ENCODE measurements around the gene ALG1L2.
"Not testable (repeated sequence)": the region's sequence is repeated elsewhere in the genome, so short reads cannot be mapped to it uniquely, and the experiment has no call there.

Gene ALG1L2

DNA sequence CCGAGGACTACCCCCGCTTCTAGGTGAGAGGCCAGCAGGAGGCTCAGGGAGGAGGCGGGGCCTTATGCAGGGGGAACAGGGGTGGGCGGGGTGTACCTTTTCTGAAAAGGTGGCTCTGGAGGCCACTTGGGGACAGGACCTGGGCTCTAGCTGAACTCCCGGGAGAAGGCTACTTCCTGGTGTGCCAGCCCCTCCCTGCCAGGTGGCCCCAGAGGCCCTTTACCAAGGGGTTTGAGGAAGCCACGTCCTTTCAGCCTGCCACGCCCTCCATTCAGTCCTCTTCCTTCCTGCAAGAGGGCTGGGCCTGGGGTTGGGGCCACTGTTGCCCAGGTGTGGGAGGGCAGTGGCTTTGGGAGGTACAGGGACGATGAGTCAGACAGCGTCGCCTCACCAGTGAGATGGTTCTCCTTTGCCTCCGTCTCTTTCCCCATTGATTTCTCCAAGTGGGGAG, 12.9 kb downstream of the ALG1L2 start:
- DNase-seq (ENCODE audit: low spot score) = not testable (repeated sequence)

DNA sequence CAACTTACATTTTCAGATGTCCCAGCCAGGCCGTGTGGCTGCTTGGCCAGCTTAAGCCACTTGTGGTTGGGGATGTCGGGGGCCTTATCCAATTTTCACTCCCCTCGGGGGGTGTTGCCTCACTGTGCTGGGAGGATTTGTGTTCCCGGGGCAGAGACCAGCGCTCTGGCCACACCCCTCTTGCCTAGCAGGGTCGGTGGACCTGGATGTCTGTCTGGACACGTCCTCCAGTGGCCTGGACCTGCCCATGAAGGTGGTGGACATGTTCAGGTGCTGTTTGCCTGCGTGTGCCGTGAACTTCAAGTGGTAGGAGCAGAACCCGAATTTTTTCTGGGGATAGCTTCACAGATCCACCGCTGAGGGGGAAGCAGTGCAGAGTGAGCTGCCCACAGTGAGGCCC, 14.2 kb downstream of the ALG1L2 start:
- DNase-seq (ENCODE audit: low spot score) = not testable (repeated sequence)

- DNase-seq (ENCODE audit: low spot score) = not testable (repeated sequence)
Measured at GRCh38 chr3:130097096-130097495, 15.5 kb downstream of the ALG1L2 start.

- not testable (repeated sequence) for DNase-seq (ENCODE audit: low spot score)
Measured at GRCh38 chr3:130097690-130098638, 16.3 kb downstream of the ALG1L2 start.

GRCh38 chr3:130098639-130099385, 17.2 kb downstream of the ALG1L2 start:
- not testable (repeated sequence) for DNase-seq (ENCODE audit: low spot score)

GRCh38 chr3:130102545-130102944, 20.9 kb downstream of the ALG1L2 start:
- DNase-seq (ENCODE audit: low spot score) = not testable (repeated sequence)

DNA sequence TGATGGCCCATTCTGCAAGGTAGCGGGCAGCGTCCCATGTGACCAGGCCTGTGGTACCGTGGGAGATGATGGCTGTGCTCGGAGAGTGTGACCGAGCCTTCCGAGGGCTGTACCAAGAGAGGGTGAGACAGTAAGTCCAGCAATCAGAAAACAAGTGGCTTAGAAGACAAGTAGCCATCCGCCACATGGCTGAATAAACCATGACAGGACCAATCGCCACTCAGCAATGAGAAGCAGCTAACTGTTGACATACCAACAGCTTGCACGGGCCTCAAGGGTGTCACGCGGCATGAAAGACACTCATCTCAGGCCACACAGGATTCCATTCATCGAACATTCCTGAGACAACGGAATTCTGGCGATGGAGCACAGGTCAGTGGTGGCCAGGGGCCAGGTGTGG, 22.6 kb downstream of the ALG1L2 start:
- not testable (repeated sequence) for DNase-seq (ENCODE audit: low spot score)

- not testable (repeated sequence) for DNase-seq (ENCODE audit: low spot score)
Measured at GRCh38 chr3:130107333-130107995, 25.8 kb downstream of the ALG1L2 start.

DNA sequence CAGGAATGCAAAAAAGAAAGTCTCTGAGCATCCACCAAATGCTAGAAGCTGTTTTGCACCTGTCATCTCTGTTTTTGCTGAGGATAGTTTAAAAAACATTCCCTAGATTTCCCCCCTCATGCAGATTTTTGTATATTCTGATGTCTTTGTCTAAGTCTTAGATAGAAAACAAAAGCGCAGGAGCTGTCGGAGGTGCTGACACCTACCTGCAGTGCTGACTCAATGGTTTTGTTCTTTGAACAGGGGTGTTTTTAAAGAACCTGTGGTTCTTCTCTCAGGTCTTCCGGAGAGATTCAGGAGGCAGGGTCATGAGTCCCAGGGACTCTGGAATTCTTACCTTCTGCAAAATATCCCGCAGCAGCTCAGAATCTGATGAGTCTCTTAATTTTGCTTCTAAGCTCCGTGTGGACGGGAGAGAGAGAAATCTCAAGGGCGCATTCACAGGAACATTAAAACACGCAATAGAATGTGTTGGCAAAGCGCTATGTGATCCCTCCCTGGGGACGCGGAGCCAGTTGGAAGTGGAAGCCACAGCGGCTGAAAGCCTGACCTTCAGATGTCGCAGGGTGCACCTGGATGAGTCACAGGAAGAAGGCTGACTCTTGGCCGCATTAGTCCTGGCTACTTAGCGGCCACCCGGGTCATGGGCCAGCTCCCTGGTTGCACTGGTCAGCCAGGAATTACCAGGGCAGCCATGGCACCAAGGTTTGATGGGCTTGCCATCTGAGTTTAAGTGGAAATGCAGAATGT, 27.4 kb downstream of the ALG1L2 start:
- not testable (repeated sequence) for DNase-seq (ENCODE audit: low spot score)

DNA sequence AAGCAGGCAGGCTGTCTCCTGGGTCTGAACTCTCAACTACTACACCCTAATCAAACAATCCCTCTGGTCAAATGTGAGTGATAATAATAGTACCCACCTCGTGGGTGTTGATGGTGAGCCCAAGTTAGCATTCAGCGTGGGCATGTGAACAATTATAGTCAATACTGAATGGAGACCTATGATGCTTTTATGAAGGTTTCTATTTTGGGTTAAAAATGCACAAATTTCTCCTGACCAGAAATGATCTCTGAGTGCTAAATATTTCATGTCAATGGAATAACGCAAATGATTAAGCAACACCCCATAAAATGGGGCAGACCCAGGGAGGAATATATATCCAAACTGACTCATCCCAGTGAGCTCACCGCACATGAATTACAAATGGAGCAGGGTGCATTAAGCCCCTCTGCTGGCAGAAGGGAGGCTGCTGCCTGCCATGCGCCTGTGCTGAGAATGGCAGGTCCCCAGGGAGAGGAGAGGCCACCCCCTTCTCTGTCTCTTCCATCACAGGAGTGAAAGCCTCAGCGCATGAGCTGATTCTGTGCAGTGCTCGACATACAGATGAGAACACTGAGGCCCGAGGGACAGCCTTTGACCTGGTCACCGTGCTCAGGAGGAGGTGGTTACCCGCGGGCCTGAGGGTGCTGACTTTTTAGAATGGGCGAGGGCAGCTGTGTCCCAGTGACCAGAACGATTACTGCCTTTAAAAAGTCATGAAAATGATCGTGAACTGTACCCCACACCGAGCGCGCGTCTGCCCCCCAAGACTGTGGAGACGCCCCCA, 28.9 kb downstream of the ALG1L2 start:
- not testable (repeated sequence) for DNase-seq (ENCODE audit: low spot score)

DNA sequence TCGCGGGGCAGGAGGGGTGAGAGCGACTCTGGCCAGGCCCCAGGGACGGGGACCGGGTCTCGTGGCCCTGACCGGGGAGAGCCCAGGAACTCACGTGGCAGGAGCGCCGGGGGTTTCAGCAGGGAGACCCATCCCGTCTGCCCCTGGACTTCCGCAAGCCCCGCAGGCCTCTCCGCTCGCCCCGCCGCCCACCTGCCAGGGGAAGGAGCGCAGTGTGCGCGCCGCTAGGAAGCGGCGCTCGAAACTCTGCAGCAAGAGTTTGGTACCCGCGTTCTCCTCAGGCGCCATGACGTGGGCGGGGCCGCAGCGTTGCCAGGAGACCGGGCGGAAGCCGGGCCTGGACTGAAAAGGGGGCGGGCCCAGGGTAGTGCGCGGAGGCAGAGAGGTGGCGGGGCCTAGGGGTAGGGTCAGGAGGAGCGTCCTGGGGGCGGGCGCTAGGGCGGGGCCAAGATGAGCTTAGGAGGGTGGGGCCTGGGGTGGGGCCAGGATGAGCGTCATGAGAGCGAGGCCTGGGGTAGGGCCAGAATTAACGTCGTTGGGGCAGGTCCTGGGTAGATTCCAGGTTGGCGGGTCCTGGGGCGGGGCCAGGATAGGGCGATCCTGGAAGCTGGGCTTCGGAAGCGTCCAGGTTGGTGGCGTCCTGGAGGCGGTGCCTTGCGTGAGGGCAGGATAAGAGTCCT, 29.7 kb downstream of the ALG1L2 start:
- DNase-seq (ENCODE audit: low spot score) = peak; percentile 80

DNA sequence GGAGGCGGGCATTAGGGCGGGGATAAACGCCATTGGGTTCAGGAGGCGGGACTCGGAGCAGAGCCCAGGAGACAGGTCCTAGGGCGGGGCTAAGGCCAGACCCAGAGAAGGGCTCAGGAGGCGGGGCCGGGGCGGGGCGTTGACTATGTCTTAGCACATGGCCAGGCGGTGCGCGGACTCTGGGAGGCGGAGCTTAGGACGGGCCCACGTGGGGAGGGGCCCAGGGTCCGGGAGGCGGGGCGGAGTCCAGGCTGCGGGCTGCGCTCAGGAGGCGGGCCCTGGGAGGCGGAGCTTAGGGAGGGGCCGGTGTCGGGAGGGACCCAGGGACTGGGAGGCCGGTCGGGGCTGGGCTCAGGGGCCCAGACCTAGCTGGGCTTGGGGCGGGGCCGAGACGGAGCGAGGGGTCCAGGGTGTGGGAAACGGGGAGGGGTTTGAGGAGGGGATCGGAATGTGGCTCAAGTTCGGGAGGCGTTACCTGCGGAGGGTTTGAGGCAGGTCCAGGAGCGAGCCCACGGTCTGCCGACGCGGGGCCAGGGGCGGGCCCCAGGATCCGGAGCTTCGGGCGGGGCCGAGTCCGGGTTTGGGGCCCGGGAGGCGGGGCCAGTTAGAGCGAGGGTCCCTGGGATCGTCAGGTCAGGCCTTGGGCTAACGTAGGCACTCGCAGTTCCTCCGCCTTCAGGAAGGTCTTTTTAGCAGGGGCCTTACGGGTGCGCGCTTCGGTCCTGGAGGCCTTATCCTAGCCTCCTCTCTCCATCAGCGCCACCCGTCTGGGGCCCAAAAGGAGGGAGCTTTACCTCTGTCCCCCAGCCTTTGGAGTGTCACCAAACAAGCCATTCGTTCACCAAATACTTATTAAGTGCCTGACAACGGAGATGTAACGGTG, 30.5 kb downstream of the ALG1L2 start:
- DNase-seq (ENCODE audit: low spot score) = not testable (repeated sequence)

DNA sequence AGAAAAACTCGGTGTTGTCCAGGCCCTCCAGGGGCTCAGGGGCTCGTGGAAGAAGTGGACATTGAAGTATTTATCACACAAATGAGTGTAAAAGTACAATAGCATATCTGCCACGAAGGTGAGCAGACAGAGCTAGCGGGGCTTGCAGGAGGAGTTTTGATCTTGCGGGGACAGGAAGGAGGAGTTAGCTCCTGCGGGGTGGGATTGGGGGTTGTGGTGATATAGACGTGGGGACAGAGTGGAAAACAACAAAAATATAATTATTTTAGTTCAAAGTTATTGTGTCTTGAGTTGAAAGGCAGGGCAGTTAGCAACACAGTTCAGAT, 31.1 kb downstream of the ALG1L2 start:
- DNase-seq (ENCODE audit: low spot score) = not testable (repeated sequence)

GRCh38 chr3:130115400-130115799, 33.8 kb downstream of the ALG1L2 start:
- not testable (repeated sequence) for DNase-seq (ENCODE audit: low spot score)

DNA sequence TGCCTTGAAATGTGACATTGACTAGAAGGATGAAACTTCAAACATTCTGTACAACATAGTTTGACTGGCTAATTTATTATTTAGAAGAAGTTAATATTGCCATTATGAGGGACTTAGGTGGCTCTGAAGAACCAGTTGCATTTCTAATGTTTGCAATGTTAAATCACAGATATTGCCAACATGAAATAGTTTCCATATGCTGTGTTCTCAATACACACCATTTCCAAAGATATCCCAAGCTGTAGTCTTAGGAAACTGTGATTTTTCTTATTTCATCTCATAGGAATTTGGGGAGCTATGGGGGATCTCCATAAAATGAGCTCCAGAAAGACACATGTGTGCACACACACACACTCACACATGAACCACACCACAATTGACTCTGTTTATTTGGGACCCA, 36.3 kb downstream of the ALG1L2 start:
- no peak for DNase-seq (ENCODE audit: low spot score)

DNA sequence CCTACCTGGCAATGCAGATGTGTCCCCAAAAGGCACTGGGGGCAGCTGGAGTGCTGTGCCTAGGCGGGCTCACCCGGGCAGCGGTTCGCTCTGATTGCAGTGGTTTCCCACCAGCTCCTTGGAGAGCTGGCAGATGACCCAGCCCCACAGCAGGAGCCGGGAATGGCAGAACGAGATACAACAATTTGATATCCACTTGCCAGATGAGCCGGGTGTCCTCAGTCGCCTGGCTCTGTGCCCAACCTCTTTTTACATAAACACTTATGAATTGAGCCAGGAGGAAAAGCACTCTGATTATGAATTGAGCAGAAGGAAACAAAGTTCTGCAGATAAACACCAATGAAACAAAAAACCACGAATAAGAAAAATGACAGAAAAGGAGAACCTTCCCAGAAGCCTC, 38.2 kb downstream of the ALG1L2 start:
- not testable (repeated sequence) for DNase-seq (ENCODE audit: low spot score)

- DNase-seq (ENCODE audit: low spot score) = not testable (repeated sequence)
Measured at GRCh38 chr3:130120291-130120690, 38.7 kb downstream of the ALG1L2 start.

DNA sequence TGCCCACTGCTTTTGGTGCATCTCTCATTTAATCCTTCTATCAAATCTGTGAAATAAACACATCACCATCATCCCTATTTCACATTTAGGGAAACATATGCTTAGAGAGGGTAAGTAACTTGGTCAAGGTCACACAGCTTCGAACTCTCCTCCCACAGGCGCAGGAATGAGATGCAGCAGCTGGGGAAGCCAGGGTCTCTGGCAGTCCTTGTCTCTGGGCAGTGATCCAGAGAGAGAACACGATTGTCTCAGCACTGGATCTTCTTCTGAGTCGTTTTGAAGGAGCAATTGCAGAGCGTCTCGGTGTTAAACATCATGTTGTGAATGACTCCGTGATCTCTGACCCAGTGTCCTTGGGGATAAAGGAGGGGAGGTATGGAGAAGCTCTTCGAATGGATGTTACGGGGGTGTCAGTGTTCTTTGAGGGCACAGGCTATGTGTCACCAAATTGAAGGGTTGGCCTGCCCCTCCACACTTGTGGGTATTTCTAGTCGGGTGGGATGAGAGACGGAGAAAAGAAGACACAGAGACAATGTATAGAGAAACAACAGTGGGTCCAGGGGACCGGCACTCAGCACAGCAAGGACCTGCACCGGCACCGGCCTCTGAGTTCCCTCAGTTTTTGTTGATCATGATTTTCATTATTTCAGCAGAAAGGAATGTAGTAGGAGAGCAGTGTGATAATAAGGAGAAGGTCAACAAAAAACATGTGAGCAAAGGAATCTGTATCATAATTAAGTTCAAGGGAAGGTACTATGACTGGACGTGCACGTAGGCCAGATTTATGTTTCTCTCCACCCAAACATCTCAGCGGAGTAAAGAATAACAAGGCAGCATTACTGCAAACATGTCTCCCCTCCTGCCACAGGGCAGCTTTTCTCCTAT, 41.5 kb downstream of the ALG1L2 start:
- not testable (repeated sequence) for DNase-seq (ENCODE audit: low spot score)
